ENCODE measurements around the gene COA6.
A peak's percentile ranks its signal among the peaks of the same experiment; 100 is the strongest.
"Not testable (repeated sequence)": the region's sequence is repeated elsewhere in the genome, so short reads cannot be mapped to it uniquely, and the experiment has no call there.

Gene COA6

DNA sequence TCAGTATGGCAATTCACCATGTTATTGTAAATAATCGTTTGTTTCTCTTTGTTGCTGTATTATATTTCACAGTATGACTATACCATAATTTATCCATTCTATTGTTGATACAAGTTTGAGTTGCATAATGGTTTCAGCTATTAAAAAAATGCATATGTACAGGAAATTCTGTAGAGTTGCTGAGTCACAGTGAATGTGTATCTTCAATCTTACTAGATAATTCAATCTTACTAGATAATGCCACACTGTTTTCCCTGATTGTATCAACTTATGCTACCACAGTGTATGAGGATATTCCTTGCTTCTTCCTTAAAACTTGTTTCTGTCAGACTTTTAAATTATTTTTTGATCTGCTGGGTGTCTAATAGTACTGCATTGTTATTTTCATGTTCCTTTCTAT is 3.5 kb upstream of the COA6 start:
- no peak for DNase-seq (ENCODE audit: low read depth in 2 of 2)

DNA sequence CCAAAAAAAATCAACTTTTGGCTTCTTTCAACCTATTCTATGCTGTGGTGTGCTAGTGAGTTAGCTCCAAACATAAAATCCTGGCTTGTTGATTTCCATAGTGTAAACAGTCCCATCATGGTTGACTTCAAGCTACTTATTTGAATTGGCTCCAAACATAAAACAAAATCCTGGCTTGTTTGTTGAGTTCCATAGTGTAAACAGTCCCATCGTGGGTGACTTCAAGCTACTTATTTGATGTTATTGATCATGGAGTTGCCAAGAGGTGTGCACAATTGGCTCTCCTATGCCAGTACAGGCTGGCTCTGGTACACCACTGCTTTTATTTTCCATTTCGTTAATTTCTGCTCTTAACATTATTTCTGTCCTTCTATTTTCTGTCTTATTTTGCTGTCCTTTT is 1.8 kb upstream of the COA6 start:
- no peak for DNase-seq (ENCODE audit: low read depth in 2 of 2)

DNA sequence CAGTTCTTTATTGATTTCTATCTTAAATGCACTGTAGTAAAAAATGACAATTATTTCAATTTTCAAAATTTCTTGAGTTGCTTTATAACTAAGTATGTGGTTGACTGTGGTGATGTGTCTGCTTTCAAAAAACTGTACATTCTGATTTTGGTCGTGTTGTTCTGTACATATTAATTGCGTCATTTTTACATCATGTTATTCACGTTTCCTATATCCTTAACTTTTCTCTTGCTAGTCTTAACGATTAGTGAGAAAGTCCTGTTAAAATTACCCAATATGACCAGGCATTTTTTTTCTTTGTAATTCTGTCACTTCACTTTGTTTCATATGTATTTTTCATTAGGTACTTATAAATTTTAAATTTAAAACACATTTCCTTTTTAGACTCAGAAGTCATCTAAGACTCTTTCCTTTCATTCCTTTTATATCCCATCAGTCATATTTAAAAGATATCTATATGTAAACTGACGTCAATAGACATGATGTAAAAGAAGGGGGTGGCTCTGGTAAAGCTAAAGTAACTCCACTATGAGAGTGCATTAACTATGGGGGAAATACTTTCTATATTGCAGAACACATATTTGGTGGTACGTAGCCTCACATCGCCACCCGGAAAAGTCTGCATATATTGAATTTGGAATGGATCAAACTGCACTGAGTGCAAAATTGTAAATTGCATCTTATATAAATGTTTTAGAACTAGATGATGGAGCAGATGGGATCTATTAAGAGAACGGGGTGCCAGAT is 1.1 kb upstream of the COA6 start:
- no peak for DNase-seq (ENCODE audit: low read depth in 2 of 2)

DNA sequence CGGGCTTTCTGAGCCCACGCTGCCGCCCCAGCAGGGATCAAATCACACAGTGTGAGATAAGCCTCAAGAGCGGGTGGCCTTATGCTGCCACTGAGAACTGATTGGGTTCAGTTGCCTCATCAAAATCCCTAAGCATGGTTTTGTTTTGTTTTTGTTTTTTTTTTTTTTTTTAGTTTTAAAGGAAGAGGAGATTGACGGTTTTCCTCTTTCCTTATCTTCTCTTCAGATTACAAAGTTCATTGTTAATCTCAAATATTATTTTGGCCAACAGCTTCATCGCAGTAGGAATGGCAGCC is 651 bp downstream of the COA6 start:
- no peak for DNase-seq (ENCODE audit: low read depth in 2 of 2)

DNA sequence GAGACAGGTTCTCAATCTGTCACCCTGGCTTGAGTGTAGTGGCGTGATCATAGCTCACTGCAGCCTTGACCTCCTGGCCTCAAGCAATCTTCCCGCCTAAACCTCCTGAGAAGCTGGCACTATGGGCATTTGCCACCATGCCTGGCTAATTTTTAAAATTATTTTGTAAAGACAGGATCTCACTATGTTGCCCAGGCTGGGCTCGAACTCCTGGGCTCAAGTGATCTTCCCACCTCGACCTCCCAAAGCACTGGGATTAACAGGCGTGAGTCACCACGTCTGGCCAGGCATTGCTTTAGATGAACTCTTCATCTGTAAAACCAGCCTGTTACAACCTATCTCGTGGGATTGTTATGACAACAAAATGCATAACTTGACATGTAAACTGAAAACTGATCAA is 2.4 kb downstream of the COA6 start:
- no peak for DNase-seq (ENCODE audit: low read depth in 2 of 2)

DNA sequence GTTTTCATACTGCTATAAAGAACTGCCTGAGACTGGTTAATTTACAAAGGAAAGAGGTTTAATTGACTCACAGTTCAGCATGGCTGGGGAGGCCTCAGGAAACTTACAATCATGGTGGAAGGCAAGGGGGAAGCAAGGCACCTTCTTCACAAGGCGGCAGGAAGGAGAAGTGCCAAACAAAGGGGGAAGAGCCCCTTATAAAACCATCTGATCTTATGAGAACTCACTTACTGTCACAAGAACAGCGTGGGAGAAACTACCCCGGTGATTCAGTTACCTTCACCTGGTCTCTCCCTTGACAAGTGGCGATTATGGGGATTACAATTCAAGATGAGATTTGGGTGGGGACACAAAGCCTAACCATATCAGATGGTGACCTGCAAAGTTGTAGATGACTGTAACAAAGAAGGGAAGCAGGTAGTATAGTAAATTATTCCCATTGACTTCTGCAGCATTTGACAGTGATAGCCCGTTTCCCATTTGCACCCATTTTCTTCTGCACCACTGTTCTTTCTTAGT is 6.4 kb downstream of the COA6 start:
- DNase-seq (ENCODE audit: low read depth in 2 of 2), result not testable (repeated sequence)

DNA sequence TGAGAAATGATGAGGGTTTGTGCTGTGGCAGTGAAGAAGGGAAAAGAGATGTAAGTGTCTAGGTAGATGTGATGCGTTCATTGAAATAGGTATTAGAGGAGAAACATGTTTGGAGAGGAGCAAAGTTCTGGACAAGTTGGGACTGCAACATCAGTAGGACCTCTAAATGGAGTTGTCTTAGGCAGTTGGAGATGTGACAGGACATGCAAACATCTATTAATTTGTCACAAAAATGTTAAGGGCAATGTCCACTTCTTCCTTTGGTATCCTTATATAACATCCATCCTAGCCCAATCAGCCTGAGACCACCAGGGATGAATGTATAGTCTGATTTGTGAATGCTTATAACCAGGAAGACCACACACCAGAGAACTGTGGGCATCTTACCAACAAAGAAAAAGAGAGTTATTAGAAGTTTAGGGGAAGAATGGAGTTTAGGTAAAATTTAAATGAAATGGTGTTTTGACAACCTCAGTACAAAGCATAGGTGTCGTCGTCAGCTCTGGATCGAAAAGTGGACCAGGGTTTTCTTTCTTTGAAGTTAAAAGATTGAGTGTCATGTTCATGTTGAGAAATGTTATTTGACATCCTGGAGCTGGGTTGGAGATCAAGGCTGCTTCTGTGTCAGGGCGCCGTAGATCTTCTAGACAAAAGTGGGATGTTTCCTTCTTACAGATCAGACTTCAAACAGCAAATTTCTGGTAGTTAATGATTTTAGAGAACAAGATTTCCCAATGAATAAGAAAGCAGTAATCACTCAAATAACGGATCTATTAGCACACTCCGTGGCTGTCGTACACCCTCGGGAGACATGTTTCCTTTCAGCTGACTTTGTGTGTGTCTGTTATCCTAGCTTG is 8.7 kb downstream of the COA6 start:
- DNase-seq (ENCODE audit: low read depth in 2 of 2), result no peak

DNA sequence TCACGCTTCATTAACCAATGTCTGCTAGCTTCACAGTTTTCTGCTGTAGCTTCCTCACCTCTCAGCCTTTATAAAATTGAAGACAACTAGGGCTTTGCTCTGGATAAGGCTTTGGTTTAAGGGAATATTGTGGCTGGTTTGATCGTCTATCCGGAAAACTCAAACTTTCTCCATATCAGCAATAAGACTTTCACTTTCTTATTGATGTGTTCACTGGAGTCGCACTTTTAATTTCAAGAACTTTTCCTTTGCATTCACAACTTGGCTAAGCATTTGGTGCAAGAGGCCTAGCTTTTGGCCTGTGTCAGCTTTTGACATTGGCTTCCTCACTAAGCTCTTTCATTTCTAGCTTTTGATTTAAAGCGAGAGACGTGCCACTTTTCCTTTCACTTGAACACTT is 12.9 kb downstream of the COA6 start:
- DNase-seq (ENCODE audit: low read depth in 2 of 2), result no peak

DNA sequence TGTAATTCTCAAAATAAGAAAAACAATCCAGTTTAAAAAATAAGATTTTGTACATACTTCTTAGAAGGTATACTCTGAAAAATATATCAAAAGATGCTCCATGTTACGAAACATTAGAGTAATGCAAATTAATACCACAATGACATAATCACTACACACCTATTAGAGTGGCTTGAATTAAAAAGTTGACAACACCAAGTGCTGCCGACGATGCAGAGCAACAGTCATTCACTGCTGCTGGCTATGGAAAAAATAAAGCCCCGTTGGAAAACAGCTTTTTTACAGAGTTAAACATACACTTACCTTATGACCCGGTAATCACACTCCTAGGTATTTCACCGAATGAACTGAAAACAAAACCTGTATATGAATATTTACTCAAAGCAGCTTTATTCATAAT is 14.8 kb downstream of the COA6 start:
- no peak for DNase-seq (ENCODE audit: low read depth in 2 of 2)

DNA sequence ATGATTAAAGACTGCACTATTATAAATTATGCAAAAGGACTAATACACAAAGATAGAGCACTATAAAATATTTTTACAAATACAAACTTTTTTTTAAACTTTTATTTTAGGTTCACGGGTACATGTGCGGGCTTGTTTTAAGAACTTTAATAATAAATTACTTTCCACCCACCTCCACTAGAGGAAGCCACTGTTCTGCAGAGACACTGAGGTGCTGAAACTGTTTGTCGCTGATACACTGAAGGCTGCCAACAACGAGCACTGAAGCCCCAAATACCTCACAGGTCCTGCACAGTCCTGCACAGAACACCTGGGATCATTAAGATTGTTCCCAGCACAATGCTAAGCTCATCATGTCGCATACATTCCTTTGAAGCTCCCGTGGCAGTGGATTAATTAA is 19.9 kb downstream of the COA6 start:
- DNase-seq (ENCODE audit: low read depth in 2 of 2), result no peak

DNA sequence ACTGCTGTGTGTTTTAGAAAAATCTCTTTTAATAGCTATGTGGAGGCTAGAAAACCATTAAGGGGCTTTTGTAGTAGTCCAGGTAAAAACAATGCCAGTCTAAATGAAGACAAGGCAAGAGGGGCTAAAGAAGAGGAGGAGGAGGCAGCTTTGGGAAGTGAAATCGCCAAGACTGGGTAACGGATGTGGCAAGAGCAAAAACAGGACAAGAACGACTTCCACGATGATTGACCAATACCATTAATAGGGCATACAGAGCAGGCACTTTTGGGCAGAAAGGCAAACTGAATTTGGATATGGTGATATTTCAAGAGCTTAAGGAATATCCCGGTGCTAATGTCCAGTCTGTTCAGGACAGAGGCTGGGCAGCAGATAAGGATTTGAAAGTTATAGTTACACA is 22.0 kb downstream of the COA6 start:
- no peak for DNase-seq (ENCODE audit: low read depth in 2 of 2)

DNA sequence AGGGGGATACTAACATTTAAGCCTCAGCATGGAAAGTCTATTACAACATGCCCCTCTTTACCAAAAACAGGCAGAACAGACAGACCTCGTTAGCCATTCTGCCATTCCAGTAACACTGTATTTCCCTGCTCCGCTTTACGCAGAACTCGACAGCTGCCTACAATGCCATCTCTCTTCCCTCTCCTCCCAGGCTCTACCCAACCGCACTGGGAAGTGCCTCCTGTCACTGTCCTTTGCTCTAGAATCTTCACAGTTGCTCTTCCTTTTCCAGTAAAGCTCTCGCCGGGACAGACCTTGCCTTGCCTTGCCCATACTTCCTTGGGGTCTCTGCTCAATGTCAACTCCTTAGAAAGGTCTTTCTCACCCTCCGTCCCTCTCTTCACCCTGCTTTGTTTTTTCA is 22.8 kb downstream of the COA6 start:
- no peak for DNase-seq (ENCODE audit: low read depth in 2 of 2)

DNA sequence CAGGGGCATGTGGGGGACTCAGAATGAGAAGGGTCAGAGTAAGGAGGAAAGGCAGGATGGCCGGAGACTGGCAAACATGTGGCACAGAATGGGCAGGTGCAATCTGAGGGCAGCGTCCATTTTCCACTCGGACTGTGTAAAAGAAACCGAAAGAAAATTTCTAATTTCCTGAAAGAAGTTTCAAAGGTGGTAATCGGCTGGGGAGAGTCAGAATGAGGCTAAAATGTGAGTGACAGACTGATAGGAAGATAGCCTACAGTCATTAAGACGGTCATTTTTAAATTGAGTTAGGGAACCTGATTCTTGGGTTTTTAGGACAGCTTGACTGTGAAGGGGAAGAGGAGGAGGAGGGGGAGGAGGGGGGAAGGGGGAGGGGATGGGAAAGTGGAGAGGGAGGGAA is 23.6 kb downstream of the COA6 start:
- no peak for DNase-seq (ENCODE audit: low read depth in 2 of 2)

DNA sequence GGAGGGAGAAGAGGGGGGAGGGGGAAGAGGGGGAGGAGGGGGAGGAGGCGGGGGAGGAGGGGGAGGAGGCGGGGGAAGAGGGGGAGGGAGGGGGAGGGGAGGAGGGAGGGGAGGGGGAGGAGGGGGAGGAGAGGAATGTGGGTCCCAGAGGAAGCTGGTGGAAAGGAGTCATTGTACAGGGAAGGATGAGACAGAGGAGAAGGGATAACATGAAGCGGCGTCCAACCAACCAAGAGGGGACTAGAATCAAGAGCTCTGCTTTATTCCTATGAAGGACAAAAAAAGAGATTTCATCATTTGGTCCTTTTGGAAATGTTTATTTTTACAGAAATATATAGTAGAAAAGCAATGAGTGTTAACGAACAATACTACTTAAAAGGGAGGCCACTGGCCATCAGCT is 24.5 kb downstream of the COA6 start:
- no peak for DNase-seq (ENCODE audit: low read depth in 2 of 2)

DNA sequence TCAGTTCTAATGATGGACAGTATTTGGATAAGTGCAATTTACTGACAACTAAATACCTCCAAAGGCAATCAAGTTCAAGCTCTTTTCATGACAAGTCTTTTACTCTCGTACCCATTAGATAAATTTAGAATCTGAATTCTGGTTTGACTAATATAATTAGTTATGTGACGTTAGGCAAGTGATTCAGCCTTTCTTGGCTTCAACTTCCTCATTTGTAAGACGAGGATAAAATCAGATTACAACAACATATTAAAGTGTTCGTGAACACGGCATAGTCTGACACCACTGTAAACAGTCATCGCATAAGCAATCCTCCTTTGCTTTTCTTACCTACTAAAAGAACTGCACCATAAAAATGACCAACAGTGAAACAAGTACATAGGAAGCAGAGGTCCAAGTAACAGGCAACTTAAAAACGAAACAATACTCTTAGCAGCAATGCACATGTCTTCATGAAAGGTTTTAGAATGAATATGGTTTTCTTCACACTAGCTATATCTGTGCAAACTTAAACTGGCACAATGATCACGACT is 25.7 kb downstream of the COA6 start:
- no peak for DNase-seq (ENCODE audit: low read depth in 2 of 2)

DNA sequence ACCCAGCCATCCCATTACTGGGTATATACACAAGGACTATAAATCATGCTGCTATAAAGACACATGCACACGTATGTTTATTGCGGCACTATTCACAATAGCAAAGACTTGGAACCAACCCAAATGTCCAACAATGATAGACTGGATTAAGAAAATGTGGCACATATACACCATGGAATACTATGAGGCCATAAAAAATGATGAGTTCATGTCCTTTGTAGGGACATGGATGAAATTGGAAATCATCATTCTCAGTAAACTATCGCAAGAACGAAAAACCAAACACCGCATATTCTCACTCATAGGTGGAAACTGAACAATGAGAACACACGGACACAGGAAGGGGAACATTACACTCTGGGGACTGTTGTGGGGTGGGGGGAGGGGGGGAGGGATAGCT is 26.3 kb downstream of the COA6 start:
- DNase-seq (ENCODE audit: low read depth in 2 of 2), result not testable (repeated sequence)

DNA sequence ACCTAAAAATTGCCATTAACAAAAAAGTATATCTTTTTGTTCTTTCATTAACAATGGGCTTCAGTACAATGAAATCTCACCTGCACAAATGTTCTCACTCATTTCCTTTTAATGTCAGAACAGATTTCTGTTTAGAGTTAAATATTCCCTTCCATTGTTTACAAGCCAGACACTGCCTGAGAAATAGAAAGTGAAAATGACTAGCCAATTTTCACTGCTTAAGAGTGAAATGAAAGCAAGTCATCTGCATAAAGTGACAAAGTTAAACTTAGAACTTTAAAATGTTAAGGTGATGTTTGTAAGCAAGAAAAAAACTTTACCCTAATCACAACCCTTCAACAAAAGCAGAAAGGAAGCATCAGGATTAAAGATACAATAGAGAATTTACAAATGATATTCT is 27.5 kb downstream of the COA6 start:
- DNase-seq (ENCODE audit: low read depth in 2 of 2), result no peak

DNA sequence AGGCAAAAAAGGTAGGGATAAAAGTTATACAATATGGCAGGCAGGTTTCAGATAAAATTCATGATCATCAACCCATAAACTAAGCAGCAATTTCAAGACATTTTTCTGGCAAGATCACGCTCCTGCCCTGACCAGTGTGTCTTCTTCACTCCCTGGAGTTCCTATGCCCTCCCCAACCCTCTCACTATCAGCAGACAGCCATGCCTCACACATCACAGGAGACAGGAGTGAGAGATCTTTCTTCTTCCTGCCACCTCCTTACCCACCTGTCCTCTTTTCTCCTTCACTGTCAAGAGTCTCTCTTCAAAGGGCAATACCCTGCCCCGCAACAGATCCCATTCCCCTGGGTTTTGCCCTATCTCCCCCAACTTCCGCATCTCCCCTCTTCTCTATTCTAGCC is 28.4 kb downstream of the COA6 start:
- DNase-seq (ENCODE audit: low read depth in 2 of 2), result no peak

DNA sequence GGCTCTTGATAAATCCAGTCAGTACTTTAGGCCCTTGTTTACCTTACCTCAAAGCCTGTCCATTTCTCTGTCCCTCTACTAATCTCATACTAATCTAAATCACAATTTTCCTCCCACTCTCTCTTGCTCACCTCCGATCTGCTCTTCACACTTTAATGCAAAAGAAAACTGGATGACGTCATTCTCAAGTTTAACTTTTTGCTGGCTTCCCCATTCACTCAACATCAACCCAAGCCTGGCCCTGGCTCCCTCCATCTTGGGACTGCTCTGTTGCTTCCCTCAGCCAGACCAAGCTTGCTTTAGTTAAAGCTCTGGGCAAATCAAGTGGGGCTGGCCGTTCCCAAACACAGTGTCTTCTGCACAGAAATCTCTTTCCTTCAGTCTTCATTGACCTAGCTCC is 29.7 kb downstream of the COA6 start:
- no peak for DNase-seq (ENCODE audit: low read depth in 2 of 2)

DNA sequence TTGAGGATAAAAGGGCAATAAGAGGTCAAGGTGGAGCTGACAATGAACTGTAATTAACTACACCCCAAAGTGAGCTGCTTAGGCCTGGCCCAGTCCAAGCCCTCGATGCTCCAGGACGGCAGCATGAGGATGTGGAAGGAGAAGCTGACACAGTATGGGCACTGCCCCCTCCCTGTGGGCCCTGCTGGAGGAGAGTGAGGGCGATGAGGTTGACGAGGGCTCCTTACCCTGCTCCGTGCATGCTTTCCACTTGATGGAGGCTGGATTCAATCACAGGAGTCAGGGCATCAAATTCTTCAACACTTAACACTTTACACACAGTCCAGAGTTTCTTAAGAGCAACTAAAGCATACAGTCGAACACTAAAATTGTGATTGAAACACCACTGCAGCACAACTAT is 32.4 kb downstream of the COA6 start:
- no peak for DNase-seq (ENCODE audit: low read depth in 2 of 2)

DNA sequence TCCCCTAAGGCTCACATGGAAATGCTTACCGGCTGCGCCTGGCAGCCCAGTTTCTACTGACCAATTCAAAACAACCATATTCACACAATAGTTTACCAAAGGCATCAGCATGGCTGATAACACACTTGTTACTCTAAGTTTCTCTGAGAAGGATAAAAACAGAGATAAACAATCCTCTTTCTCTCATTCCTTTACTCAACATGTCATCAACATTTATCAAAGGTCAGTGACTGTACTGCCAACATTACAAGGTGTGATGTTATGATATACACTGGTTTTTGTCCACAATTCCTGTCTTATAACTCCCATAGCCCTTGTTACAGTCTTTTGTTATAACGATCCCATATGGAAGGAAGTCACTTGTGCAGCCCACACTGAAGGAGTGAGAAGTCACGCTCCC is 33.6 kb downstream of the COA6 start:
- DNase-seq (ENCODE audit: low read depth in 2 of 2), result no peak

DNA sequence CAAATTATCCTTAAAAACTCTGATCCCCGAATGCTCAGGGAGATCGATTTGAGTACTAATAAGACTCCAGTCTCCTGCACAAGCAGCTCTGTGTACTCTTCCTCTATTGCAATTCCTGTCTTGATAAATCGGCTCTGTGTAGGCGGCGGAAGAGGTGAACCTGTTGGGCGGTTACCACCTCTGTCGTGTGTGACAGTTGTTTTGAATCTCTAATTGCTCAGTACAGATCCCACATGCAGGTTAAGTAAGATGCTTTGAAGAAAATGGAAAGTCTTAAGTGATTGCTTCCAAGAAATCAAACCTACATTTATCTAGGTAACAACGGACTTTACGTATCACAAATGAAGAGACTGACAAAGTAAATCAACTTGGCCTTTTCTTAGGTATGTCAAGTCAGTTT is 35.5 kb downstream of the COA6 start:
- peak; percentile 49 to 53 for DNase-seq (ENCODE audit: low read depth in 2 of 2)

DNA sequence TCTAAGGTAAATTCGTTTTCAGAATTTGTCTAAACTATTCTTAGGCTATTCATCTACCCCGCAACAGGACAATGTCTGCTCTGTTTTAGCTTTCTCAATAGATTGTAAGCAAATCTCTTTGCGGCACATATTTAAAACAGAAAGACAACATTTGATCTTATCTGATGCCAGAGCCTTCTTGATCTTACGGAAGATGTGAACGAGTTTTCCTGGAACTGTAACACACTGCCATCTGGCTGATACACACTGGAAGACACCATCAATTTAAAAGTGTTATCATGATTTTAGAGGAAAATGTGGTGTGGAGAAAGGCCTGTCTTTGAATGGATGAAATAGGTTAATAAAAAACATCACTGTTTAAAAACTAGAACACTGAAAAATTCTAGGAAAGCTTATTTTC is 36.1 kb downstream of the COA6 start:
- no peak for DNase-seq (ENCODE audit: low read depth in 2 of 2)
